ENCODE measurements around the gene OR10P1. TPM values are rescaled to one million over a fixed set of nuclear protein-coding genes. Genes with fewer than 3 reads are reported as not detected.

OR10P1 gene
- polyA plus RNA-seq, 2 of the 4 experiments (the other 2 are of a cell fraction) = not detected

DNA sequence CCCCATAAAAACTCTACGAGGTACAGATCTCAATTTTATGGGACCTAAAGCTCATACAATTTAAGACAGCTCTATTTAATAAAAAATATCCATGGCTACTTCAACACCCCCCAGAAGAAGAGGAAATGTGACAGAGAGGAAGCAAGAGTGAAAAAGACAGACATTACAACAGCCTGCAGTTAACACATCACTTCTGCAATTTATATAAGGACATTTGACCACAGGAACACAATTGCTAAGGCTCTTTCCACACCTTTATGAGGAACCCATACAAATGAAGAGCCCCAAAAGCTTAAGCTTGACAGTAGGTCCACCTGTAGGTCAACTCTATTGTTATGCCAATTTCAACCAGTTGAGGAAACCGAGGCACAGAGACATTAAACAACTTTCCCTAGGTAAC is 5.6 kb downstream of the OR10P1 start:
- FAIRE-seq (no peak), ATAC-seq (no peak), DNase-seq (ENCODE audit: low read depth in 1 of 2, low spot score in 1 of 2) (no peak)
- Histone ChIP-seq H3K4me2 (no peak overlapping the region), H3K9me3 (no peaks in the 10 kb centered on the region), H3K4me1 (no peaks in the 10 kb centered on the region), H3K4me3 (no peak overlapping the region), H3K27ac (no peak overlapping the region)
- POLR2A ChIA-PET = no interaction called here
- WGBS (ENCODE audit: missing lambda C conversion rate) = 1% methylated on average over 2 of the region's 2 CpGs
- CTCF ChIA-PET = interaction anchor here (1.5 kb wide), 1 partner anchor 78 kb away, joined by 7 read pairs; the partner anchor contains the start of gene RDH5
- TF ChIP-seq E2F6 (IDR thresholded peaks at IDR 0.05; ENCODE audit: borderline replicate concordance, low read depth) (no peak), EHF (CRISPR knock-in tag; IDR thresholded peaks at IDR 0.05) (no peak), USF2 (IDR thresholded peaks at IDR 0.05) (no peak), MYC (IDR thresholded peaks at IDR 0.05; ENCODE audit: borderline replicate concordance, low read length) (no peak), ESRRA (IDR thresholded peaks at IDR 0.05; ENCODE audit: borderline replicate concordance, low read length) (no peak), RFX5 (IDR thresholded peaks at IDR 0.05) (no peak), ZC3H11A (IDR thresholded peaks at IDR 0.05) (no peak), HOXA7 (CRISPR knock-in tag; IDR thresholded peaks at IDR 0.05) (no peak), HMGXB4 (CRISPR knock-in tag; IDR thresholded peaks at IDR 0.05; ENCODE audit: borderline replicate concordance) (no peak), CBX8 (IDR thresholded peaks at IDR 0.05) (no peak), BHLHE40 (IDR thresholded peaks at IDR 0.05; ENCODE audit: low read depth, low read length) (no peak)

- 64% methylated on average over 7 of the region's 7 CpGs for WGBS (ENCODE audit: missing lambda C conversion rate)
- CTCF ChIA-PET = interaction anchor here (1.5 kb wide), 1 partner anchor 78 kb away, joined by 7 read pairs; the partner anchor contains the start of gene RDH5
- Histone ChIP-seq H3K4me2 (no peak overlapping the region), H3K4me3 (no peak overlapping the region), H3K4me1 (no peaks in the 10 kb centered on the region), H3K27ac (no peak overlapping the region), H3K9me3 (no peaks in the 10 kb centered on the region)
- ATAC-seq (no peak), DNase-seq (ENCODE audit: low read depth in 1 of 2, low spot score in 1 of 2) (no peak), FAIRE-seq (no peak)
- TF ChIP-seq ZNF302 (CRISPR knock-in tag; IDR thresholded peaks at IDR 0.05) (no peak), CBX8 (IDR thresholded peaks at IDR 0.05) (no peak), CTCF (IDR thresholded peaks at IDR 0.05) (no peak), ELK1 (IDR thresholded peaks at IDR 0.05; ENCODE audit: low read depth, low read length) (no peak), RNF2 (IDR thresholded peaks at IDR 0.05; ENCODE audit: borderline replicate concordance, low read depth) (no peak), JUNB (IDR thresholded peaks at IDR 0.05) (no peak), CEBPB (IDR thresholded peaks at IDR 0.05) (no peak), POLR2A (IDR thresholded peaks at IDR 0.05; ENCODE audit: low read length) (no peak), HDAC2 (IDR thresholded peaks at IDR 0.05) (no peak), GATA3 (IDR thresholded peaks at IDR 0.05; ENCODE audit: borderline replicate concordance) (no peak), HOXA7 (CRISPR knock-in tag; IDR thresholded peaks at IDR 0.05) (no peak), EHF (CRISPR knock-in tag; IDR thresholded peaks at IDR 0.05) (no peak), FOSB (CRISPR knock-in tag; IDR thresholded peaks at IDR 0.05) (no peak)
- POLR2A ChIA-PET = no interaction called here
These were observed 6.0 kb downstream of the OR10P1 start for GRCh38 chr12:55642669-55643068.
